Activated CD8-positive, alpha-beta memory T cell treated with anti-CD3 and anti-CD28 coated beads, Interleukin-2, amount 10 ng/mL, durations not matched to agents 7 days and 5 days (primary cell): ENCODE results near the gene MAP3K9. TPM values are rescaled to one million over a fixed set of nuclear protein-coding genes. Genes with fewer than 3 reads are reported as not detected.
A peak's percentile ranks its signal among the peaks of the same experiment; 100 is the strongest.
"Not testable (repeated sequence)": the region's sequence is repeated elsewhere in the genome, so short reads cannot be mapped to it uniquely, and the experiment has no call there.

Experiments used
- ATAC-seq: fragments of 150-1000 bp; cut with Tn5 transposase; one replicate; pipeline ENCODE4 v1.10.0; 2021; ENCODE audit warnings: moderate library complexity
- CTCF ChIA-PET: fragments of 350-600 bp; sonication (Branson Sonifier 250); formaldehyde crosslinking; loops from one replicate; lab custom pipeline; 2021; ENCODE audit warnings: antibody characterized with exemption; lab: Charles Lee
- DNase-seq: peaks from one replicate; pipeline ENCODE4 v3.0.0-alpha.2; 2020
- H3K27ac Mint-ChIP-seq: one replicate; pipeline ENCODE4 v1.8.0; 2021; ENCODE audit warnings: mild to moderate bottlenecking, mixed read lengths
- H3K27me3 Mint-ChIP-seq: one replicate; pipeline ENCODE4 v1.8.0; 2021; ENCODE audit warnings: mixed read lengths
- H3K36me3 Mint-ChIP-seq: one replicate; pipeline ENCODE4 v1.8.0; 2021; ENCODE audit warnings: mild to moderate bottlenecking, mixed read lengths
- H3K4me1 Mint-ChIP-seq: one replicate; pipeline ENCODE4 v1.8.0; 2021; ENCODE audit warnings: mixed read lengths
- H3K4me3 Mint-ChIP-seq: one replicate; pipeline ENCODE4 v1.8.0; 2021; ENCODE audit warnings: mild to moderate bottlenecking, moderate library complexity, mixed read lengths
- H3K9me3 Mint-ChIP-seq: one replicate; pipeline ENCODE4 v1.8.0; 2022; ENCODE audit warnings: low read depth, mixed read lengths
- total RNA-seq, 2 experiments: library from RNA; stranded (reverse); gene quantifications; one replicate each; pipeline ENCODE4 v1.2.3, GENCODE V29; 2021

MAP3K9 gene
- total RNA-seq = 1 to 10 TPM; 6.0 to 6.5 TPM

GRCh38 chr14:70809225-70810219 is at the start of gene MAP3K9:
MAP3K9 (minus strand) TSS chr14:70809513; CDS start chr14:70809171, 342 bp downstream.
- DNase-seq (peak; percentile 97), ATAC-seq (peak; percentile 89)
- no peaks in the 10 kb centered on the region for H3K27me3 Mint-ChIP-seq
- peaks cover 11% of the 10 kb centered on the region for H3K4me1 Mint-ChIP-seq
- CTCF ChIA-PET = interaction anchor here (0.7 to 7.4 kb wide), 14 partner anchors 8 to 202 kb away, joined by 3 to 63 read pairs (median 4); partner anchors contain the start of gene PCNX1
- H3K27ac Mint-ChIP-seq = peak within 1 kb of the TSS; percentile 70
- H3K4me3 Mint-ChIP-seq = peak within 1 kb of the TSS; percentile 72
- peaks cover 2% of the 10 kb centered on the region for H3K36me3 Mint-ChIP-seq
- no peaks in the 10 kb centered on the region for H3K9me3 Mint-ChIP-seq

DNA sequence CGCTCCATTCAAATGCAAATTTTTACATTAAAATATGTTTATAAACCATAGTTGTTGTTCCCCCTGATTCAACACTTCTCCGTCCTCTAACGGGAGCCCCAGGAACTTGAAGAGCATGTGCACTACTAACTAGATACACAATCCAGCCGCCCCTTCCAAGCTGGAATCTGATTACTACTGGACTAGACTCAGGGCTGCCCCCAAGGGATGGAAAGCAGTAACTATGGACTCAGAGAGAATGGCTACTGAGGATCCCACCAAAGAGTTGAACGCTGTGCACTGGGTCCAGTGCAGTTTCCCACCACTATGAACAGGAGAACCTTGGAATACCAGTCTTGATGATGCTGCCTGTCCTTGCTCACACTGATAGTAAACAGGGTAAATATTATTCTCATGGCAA is 49.3 kb upstream of the MAP3K9 start:
- no peak overlapping the region for H3K4me3 Mint-ChIP-seq
- DNase-seq = no peak
- H3K27me3 Mint-ChIP-seq = no peaks in the 10 kb centered on the region
- H3K4me1 Mint-ChIP-seq = peaks cover 13% of the 10 kb centered on the region
- H3K27ac Mint-ChIP-seq = no peak overlapping the region
- peaks cover 3% of the 10 kb centered on the region for H3K36me3 Mint-ChIP-seq
- CTCF ChIA-PET = no interaction called here
- ATAC-seq = no peak
- peaks cover 6% of the 10 kb centered on the region for H3K9me3 Mint-ChIP-seq

DNA sequence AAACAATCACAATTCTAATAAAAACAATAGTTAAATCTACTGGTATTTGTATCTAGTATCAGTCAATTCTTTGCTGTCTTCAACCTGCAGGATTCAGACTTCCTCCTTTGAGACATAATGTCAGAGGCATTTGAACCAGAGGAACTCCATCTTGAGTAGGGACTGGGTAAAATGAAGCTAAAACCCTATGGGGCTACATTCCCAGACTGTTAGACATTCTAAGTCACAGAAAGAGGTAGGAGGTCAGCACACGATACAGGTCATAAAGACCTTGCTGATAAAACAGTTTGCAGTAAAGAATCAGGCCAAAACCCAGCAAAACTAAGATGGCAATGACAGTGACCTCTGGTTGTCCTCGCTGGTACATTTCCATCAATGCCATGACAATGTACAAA is 48.2 kb upstream of the MAP3K9 start:
- Mint-ChIP-seq H3K4me1 (peaks cover 13% of the 10 kb centered on the region), H3K4me3 (no peak overlapping the region), H3K36me3 (no peaks in the 10 kb centered on the region), H3K27me3 (no peaks in the 10 kb centered on the region), H3K27ac (no peak overlapping the region), H3K9me3 (peaks cover 2% of the 10 kb centered on the region)
- CTCF ChIA-PET = no interaction called here
- no peak for DNase-seq
- ATAC-seq = no peak

DNA sequence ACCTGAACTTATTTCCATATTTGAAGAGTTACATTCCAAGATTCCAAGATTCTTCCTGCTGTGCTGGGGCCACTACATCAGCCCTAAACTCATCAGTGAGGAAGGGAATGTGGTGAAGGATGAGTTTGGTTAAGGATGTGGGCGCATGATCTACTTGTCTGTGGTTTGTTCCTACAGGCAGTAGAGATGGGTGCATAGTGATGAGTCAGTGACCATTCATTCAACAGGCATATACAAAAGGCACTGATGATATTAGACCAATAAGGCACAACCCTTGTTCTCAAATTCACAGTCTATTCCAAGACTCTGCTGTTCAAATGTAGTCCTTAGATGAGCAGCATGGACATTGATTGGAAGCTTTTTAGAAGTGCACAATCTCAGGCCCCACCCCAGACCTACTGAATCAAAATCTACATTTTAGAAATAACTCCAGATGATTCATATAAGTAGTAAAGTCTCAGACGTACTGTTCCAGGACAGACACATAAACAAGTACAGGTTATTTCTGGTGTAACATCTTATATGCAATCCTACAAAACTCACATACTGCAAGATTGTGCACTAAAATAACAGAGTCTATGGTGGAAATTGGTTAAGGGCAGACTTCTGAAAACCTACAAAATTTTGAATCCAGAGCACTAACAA is 47.7 kb upstream of the MAP3K9 start:
- peak; percentile 92 for ATAC-seq
- no peaks in the 10 kb centered on the region for H3K27me3 Mint-ChIP-seq
- H3K9me3 Mint-ChIP-seq = peaks cover 2% of the 10 kb centered on the region
- H3K36me3 Mint-ChIP-seq = no peaks in the 10 kb centered on the region
- peaks cover 13% of the 10 kb centered on the region for H3K4me1 Mint-ChIP-seq
- H3K4me3 Mint-ChIP-seq = no peak overlapping the region
- peak; percentile 75 for DNase-seq
- no peak overlapping the region for H3K27ac Mint-ChIP-seq
- CTCF ChIA-PET = no interaction called here

- no peak overlapping the region for H3K4me3 Mint-ChIP-seq
- DNase-seq = no peak
- H3K27ac Mint-ChIP-seq = no peak overlapping the region
- peaks cover 13% of the 10 kb centered on the region for H3K4me1 Mint-ChIP-seq
- H3K27me3 Mint-ChIP-seq = no peaks in the 10 kb centered on the region
- H3K36me3 Mint-ChIP-seq = no peaks in the 10 kb centered on the region
- no peak for ATAC-seq
- H3K9me3 Mint-ChIP-seq = peaks cover 2% of the 10 kb centered on the region
- CTCF ChIA-PET = interaction anchor here (1.2 to 1.3 kb wide), 2 partner anchors 27 to 29 kb away, joined by 3 to 4 read pairs; no protein-coding TSS in a partner anchor
Observed at GRCh38 chr14:70855486-70855885, 46.2 kb upstream of the MAP3K9 start.

DNA sequence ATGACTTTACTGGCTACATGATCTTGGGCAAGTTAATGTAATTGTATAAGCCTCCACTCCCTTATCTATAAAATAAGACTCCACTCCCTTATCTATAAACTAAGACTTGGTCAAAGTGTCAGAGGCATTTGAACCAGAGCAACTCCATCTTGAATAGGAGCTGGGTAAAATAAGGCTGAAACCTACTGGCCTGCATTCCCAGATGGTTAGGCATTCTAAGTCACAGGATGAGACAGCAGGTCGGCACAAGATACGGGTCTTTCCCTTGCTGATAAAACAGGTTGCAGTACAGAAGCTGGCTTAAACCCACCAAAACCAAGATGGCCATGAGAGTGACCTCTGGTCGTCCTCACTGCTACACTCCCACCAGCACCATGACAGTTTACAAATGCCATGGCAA is 44.3 kb upstream of the MAP3K9 start:
- H3K9me3 Mint-ChIP-seq, DNase-seq, H3K27me3 Mint-ChIP-seq, H3K36me3 Mint-ChIP-seq, ATAC-seq, H3K27ac Mint-ChIP-seq, H3K4me3 Mint-ChIP-seq, CTCF ChIA-PET: not testable (repeated sequence)
- H3K4me1 Mint-ChIP-seq = peaks cover 13% of the 10 kb centered on the region

GRCh38 chr14:70847406-70848090 is 38.2 kb upstream of the MAP3K9 start:
- DNase-seq = no peak
- CTCF ChIA-PET = interaction anchor here (0.8 to 1.8 kb wide), 2 partner anchors 23 to 59 kb away, joined by 3 to 5 read pairs; no protein-coding TSS in a partner anchor
- H3K27me3 Mint-ChIP-seq = peaks cover 4% of the 10 kb centered on the region
- no peak overlapping the region for H3K27ac Mint-ChIP-seq
- H3K36me3 Mint-ChIP-seq = no peaks in the 10 kb centered on the region
- no peak overlapping the region for H3K4me3 Mint-ChIP-seq
- no peaks in the 10 kb centered on the region for H3K9me3 Mint-ChIP-seq
- no peaks in the 10 kb centered on the region for H3K4me1 Mint-ChIP-seq
- no peak for ATAC-seq

- Mint-ChIP-seq H3K27ac (no peak overlapping the region), H3K36me3 (no peaks in the 10 kb centered on the region), H3K4me3 (no peak overlapping the region), H3K27me3 (peaks cover 6% of the 10 kb centered on the region), H3K4me1 (no peaks in the 10 kb centered on the region), H3K9me3 (no peaks in the 10 kb centered on the region)
- ATAC-seq (no peak), DNase-seq (no peak)
- CTCF ChIA-PET = interaction anchor here (1.0 to 1.8 kb wide), 2 partner anchors 25 to 28 kb away, joined by 4 to 5 read pairs; no protein-coding TSS in a partner anchor
Observed at GRCh38 chr14:70845601-70846000, 36.3 kb upstream of the MAP3K9 start.

DNA sequence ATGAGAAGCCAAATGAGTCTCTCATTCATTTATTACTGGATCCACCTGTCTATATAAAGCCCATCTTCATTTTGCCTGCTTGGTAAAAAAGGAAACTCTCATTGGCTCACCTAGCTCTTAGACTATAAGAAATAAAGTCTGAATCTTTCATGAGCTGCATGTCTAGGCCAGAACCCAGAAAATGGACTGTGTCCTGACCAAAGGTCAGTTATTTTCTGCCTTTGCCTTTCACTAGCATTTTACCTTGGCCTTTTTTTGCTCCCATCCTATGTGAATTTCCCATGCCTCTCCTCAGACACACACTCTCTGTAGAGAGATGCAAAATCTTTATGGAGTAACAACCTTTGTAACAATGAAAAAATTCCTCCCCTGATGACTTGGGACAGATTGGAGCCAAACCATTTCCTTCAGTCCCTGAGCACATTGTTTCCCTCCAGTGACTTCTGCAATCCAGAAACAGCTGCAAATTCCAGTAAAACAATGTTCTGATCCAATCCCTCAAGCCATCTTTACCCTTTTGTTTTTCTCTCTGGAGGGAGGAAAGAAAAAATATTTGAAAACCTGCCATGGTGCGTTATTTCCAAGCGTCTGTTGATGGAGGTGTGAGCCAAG is 33.6 kb upstream of the MAP3K9 start:
- no peaks in the 10 kb centered on the region for H3K9me3 Mint-ChIP-seq
- CTCF ChIA-PET = interaction anchor here (1.2 kb wide), 1 partner anchor 25 kb away, joined by 3 read pairs; no protein-coding TSS in a partner anchor
- ATAC-seq = no peak

DNA sequence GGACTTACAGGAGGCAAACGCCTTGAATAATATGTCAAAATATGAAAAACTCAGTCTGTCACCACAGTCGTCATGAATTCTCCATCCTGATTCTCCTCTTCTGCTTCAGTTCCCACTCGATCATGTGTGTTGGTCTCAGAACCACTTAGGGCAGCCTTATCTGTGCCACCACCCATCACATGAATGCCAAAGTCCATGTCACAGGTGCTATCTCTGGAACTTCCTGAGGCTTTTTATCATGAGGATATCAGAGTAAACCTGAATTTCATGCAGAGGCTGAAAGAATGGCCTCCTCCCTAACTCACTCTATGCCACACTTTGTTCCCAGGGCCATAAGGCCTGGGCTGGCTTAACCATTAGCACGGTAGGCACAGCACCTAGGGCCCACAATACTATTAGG is 28.8 kb upstream of the MAP3K9 start:
- DNase-seq (no peak), ATAC-seq (no peak)
- peaks cover 7% of the 10 kb centered on the region for H3K36me3 Mint-ChIP-seq
- CTCF ChIA-PET = no interaction called here
- peaks cover 2% of the 10 kb centered on the region for H3K27me3 Mint-ChIP-seq
- H3K4me3 Mint-ChIP-seq = no peak overlapping the region
- peaks cover 4% of the 10 kb centered on the region for H3K9me3 Mint-ChIP-seq
- no peaks in the 10 kb centered on the region for H3K4me1 Mint-ChIP-seq
- no peak overlapping the region for H3K27ac Mint-ChIP-seq

More for the DNA sequence above, 33.6 kb upstream of the MAP3K9 start:
- no peak overlapping the region for H3K4me3 Mint-ChIP-seq
- H3K36me3 Mint-ChIP-seq = no peaks in the 10 kb centered on the region
- H3K27ac Mint-ChIP-seq = no peak overlapping the region
- peaks cover 4% of the 10 kb centered on the region for H3K27me3 Mint-ChIP-seq
- DNase-seq = no peak
- no peaks in the 10 kb centered on the region for H3K4me1 Mint-ChIP-seq

GRCh38 chr14:70836946-70837345 is 27.6 kb upstream of the MAP3K9 start:
- no peaks in the 10 kb centered on the region for H3K27me3 Mint-ChIP-seq
- H3K4me1 Mint-ChIP-seq = no peaks in the 10 kb centered on the region
- peaks cover 7% of the 10 kb centered on the region for H3K36me3 Mint-ChIP-seq
- CTCF ChIA-PET = interaction anchor here (0.6 kb wide), 1 partner anchor 13 kb away, joined by 4 read pairs; no protein-coding TSS in a partner anchor
- DNase-seq = no peak
- no peak for ATAC-seq
- H3K9me3 Mint-ChIP-seq = peaks cover 4% of the 10 kb centered on the region
- H3K27ac Mint-ChIP-seq = no peak overlapping the region
- H3K4me3 Mint-ChIP-seq = no peak overlapping the region

- peaks cover 10% of the 10 kb centered on the region for H3K4me1 Mint-ChIP-seq
- DNase-seq = no peak
- peaks cover 7% of the 10 kb centered on the region for H3K36me3 Mint-ChIP-seq
- CTCF ChIA-PET = interaction anchor here (1.5 kb wide), 1 partner anchor 16 kb away, joined by 4 read pairs; no protein-coding TSS in a partner anchor
- no peak overlapping the region for H3K27ac Mint-ChIP-seq
- ATAC-seq = no peak
- H3K9me3 Mint-ChIP-seq = peaks cover 4% of the 10 kb centered on the region
- no peak overlapping the region for H3K4me3 Mint-ChIP-seq
- no peaks in the 10 kb centered on the region for H3K27me3 Mint-ChIP-seq
Observed at GRCh38 chr14:70833884-70834283, 24.6 kb upstream of the MAP3K9 start.
